GM21423 (cell line): ENCODE measurements around the gene TRAPPC3.

ENCODE experiments used
- ATAC-seq: cut with Tn5 transposase; IDR thresholded peaks from one replicate; pipeline ENCODE4 v1.9.1; 2021; ENCODE audit warnings: mild to moderate bottlenecking, moderate library complexity; ENCODE audit not compliant: unreplicated experiment

Gene TRAPPC3

DNA sequence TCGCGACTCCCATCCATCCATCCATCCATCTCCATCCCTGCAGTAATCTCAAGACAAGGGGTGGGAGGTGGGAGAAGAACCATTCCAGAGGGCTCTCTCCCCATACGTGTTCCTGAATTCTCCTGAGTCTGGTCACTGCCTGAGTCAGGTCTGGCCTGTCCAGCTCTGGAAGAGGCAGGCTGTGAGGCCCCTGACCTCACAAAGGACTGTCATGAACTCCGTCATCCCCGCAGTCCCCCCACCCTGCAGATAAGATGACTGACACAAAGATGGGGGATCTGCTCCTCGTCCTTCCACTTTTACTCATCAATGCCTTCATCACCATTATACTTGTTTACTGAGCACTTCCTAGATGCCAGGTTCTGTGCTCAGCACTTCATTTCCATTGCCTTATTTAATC, 5.0 kb upstream of the TRAPPC3 start:
- no peak for ATAC-seq

- no peak for ATAC-seq
Observed at GRCh38 chr1:36153476-36153875, 4.2 kb upstream of the TRAPPC3 start.

- no peak for ATAC-seq
Observed at GRCh38 chr1:36151845-36152203, 2.5 kb upstream of the TRAPPC3 start.

DNA sequence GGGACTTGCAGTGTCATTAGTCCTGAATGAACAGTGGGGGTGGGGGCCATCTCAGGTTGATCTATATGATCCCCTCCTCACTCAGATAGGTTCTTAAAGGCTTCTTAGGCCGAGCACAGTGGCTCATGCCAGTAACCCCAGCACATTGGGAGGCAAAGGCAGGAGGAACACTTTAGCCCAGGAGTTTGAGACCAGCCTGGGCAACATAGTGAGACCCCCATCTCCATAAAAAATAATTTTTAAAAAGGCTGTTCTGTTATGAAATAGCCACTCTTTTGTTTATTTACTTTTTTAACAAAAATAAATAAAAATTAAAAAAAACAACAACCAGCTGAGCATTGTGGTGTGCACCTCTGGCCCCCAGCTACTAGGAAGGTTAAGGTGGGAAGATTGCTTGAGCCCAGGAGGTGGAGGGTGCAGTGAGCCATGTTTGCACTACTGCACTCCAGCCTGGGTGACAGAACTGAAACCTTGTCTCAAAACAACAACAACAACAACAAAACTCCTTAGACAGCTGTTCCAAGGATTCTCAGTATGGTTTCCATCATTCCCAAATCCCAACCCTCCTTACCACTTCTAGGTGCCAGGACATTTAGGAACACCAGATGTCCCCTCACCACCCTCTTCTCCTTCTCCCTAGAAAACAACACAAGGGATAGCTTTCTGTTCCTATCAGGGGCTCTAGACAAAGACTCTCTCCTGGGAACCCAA, 2.0 kb upstream of the TRAPPC3 start:
- no peak for ATAC-seq

DNA sequence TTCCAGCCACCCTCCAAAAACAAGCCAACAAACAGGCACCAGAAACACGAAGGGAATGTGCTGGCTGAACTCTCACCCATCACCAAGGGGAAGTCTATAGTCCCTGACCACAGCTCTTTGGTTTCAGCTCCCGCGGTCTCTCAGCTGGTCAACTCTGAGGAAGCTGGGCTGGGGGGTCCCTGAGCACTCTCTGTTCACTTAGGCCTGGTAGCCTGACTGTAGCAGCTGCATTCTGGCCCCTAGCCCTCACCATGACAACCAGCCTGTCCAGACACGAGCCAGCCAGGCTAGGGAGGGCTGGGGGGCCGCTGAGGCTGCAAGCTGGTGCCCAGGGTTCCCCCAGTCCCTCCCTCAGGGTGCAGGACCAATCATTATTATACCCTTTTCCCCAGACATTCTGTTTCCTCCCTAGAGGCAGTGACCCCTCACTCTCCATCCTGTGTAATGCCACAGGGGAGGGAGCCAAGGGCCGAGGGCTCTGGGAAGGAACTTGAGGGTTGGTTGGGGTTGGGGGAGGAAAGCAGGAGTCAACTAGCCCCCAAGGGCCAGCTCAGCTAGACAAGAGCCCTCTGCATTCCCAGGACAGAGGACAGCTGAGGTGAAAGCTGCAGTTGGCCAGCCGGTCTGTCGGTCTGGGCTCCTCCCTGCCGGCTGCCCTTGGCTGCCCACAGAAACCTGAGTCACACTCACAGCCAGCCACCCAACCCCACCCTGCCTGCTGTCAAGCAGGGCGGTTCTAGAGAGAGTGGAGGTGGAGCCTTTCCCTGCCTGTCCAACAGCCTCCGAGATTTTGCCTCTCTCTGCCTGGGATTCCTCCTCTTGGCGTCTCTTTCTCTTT, 1.2 kb upstream of the TRAPPC3 start:
- ATAC-seq, result peak; percentile 54

GRCh38 chr1:36149973-36150295, 648 bp upstream of the TRAPPC3 start:
- no peak for ATAC-seq

- ATAC-seq, result no peak
Observed at GRCh38 chr1:36148821-36149236, 457 bp downstream of the TRAPPC3 start.

DNA sequence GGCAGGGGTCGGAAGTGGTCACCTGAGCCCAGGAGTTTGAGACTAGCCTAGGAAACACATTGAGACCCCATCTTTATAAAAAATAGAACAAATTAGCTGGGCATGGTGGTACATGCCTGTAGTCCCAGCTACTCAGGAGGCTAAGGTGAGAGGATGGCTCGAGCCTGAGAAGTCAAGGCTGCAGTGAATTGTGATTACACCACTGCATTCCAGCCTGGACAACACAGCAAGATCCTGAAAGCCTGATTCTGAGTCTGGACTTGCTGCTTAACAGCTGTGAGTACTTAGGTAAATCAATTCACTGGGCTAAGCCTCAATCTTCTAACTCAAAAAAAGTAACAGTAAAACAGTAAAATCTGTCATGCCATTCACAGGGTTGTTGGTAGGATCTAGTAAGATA, 4.9 kb downstream of the TRAPPC3 start:
- no peak for ATAC-seq

- no peak for ATAC-seq
Observed at GRCh38 chr1:36143424-36143823, 5.9 kb downstream of the TRAPPC3 start.

DNA sequence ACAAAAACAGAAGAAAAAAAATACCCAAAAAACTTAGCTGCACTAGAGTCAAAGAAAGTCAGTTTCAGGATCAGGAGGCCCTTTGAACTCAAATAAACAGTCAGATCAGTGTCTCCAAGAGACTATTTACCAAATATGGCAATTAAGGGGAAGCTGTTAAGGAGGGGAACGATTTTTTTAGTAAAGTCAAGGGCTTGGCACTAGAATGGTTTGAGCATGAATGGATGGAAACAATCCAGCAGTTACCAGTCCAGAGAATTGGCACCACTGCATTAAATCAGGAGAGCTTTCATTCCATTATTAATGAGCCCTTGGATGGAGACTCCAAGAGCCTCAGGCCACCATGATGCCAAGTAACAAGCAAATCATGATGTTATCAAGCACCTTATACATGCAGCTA, 7.2 kb downstream of the TRAPPC3 start:
- ATAC-seq, result no peak

DNA sequence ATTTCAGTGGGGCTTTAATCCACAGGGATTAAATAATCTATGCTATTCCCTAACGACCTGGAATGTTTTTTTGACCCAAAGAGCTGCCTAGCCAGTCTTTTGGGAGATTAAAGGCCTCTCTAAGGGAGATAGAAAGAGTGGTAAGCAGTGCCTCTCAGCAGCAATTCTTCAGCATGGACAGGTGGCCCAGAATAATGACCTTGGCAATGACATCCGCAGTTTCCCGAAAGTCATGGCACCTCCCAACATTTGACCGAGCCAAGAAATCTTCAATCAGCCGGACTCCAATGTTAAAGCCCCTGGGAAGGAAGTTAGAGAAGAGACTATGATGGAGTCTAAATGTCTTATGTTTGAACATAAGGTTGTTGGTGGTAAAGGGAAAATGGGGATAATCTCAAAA, 9.8 kb downstream of the TRAPPC3 start:
- ATAC-seq, result no peak

- no peak for ATAC-seq
Observed at GRCh38 chr1:36137776-36138175, 11.5 kb downstream of the TRAPPC3 start.

- no peak for ATAC-seq
Observed at GRCh38 chr1:36137226-36137625, 12.1 kb downstream of the TRAPPC3 start.

- no peak for ATAC-seq
Observed at GRCh38 chr1:36136535-36136934, 12.8 kb downstream of the TRAPPC3 start.

DNA sequence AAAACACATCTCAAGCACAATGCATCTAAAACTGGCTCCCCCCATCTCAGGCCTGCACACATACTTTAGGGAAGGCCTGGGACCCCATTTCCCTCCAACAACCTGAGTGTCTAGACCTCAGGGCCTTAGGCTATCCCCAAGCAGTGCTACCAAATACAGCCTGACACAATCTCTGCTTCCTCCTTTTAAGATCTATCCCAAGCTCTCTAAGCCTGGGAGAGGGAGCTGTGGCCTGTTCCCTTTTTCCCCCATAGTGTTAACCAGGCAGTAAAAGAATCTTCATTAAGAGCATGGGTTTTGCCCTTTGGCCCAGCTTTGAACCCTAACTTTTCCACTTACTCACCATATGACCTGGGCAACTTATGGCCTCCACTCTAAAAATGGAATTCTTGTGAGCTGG, 13.5 kb downstream of the TRAPPC3 start:
- no peak for ATAC-seq

DNA sequence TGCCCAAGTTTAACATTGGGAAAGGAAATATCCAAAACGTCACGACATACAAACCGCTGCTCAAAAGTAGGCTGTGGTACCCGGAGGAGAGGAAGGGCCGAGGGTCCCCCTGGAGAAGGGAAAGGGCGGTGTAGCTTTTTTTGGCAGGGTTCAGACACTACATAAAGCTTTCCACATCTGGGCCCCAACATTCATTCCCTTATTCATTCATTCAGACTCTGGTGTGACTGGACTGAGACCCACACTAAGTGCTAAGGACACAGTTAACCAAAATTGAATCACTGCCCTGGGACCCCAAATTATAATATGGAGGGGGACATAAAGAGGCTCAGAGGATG, 14.0 kb downstream of the TRAPPC3 start:
- ATAC-seq, result no peak

- no peak for ATAC-seq
Observed at GRCh38 chr1:36134505-36135329, 14.6 kb downstream of the TRAPPC3 start.

DNA sequence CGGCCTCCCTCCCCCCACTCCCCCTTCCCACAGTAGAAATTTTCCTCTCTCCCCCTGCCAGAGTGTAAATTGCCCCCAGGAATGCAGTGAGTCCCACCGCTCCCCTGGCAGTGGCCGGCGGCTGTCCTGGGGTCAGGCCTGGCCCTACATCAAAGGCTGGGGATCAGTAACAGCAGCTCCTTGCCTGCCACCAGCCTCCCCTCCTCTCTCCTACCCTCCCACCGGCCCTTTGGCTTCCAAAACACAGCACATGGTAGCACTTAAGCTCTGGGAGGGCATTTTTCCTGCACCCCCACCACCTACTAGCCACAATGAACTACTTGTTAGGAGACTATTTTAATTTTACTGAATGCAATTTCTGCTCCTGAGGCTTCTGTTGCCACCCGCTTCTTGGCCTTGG, 15.3 kb downstream of the TRAPPC3 start:
- ATAC-seq, result no peak

DNA sequence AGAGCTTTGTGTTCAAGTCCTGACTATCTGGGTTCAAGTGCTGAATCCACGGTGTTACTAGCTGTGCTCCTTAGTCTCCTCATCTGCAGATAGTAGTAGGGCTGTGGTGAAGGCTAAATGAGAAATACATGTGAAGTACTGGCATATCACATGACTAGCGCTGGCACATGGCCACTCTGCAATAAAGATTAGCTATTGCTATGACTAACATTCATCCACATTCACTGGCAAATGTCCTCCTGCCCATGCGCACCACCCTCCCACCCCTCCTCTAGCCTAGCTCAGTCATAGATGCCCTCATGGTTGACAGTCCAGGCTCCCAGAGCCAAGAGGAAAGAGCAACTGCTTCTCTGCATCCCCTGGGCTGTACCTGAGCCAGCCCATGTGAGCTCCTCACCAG, 15.8 kb downstream of the TRAPPC3 start:
- ATAC-seq, result no peak

DNA sequence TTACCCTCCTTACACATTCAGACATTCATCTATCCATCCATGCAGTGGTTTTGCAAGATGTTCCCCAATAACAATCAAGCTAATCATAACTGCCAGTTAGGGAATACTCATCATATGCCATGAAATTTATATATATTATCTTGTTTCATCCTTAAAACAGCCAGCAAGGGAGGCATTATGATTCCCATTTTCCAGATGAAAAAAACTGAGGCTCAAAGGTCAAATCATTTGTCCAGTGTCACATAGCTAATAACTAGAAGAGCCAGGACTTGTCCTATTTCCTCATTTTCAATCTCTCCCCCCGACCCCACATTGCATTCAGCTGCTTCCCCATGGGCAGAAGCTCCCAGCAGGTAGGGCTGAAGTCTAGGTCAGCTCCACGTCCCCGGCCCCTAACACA, 17.3 kb downstream of the TRAPPC3 start:
- ATAC-seq, result no peak

- ATAC-seq, result no peak
Observed at GRCh38 chr1:36128905-36129206, 20.4 kb downstream of the TRAPPC3 start.
